NCI-H2081 (cell line): Measurements from ENCODE around the gene EIF3CL.
"Not testable (repeated sequence)": the region's sequence is repeated elsewhere in the genome, so short reads cannot be mapped to it uniquely, and the experiment has no call there.

Experiments
- DNase-seq, 2 experiments: peaks; one replicate each; lab custom pipeline; 2025; lab: John Stamatoyannopoulos, UW

Gene EIF3CL, protein sequence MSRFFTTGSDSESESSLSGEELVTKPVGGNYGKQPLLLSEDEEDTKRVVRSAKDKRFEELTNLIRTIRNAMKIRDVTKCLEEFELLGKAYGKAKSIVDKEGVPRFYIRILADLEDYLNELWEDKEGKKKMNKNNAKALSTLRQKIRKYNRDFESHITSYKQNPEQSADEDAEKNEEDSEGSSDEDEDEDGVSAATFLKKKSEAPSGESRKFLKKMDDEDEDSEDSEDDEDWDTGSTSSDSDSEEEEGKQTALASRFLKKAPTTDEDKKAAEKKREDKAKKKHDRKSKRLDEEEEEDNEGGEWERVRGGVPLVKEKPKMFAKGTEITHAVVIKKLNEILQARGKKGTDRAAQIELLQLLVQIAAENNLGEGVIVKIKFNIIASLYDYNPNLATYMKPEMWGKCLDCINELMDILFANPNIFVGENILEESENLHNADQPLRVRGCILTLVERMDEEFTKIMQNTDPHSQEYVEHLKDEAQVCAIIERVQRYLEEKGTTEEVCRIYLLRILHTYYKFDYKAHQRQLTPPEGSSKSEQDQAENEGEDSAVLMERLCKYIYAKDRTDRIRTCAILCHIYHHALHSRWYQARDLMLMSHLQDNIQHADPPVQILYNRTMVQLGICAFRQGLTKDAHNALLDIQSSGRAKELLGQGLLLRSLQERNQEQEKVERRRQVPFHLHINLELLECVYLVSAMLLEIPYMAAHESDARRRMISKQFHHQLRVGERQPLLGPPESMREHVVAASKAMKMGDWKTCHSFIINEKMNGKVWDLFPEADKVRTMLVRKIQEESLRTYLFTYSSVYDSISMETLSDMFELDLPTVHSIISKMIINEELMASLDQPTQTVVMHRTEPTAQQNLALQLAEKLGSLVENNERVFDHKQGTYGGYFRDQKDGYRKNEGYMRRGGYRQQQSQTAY

DNA sequence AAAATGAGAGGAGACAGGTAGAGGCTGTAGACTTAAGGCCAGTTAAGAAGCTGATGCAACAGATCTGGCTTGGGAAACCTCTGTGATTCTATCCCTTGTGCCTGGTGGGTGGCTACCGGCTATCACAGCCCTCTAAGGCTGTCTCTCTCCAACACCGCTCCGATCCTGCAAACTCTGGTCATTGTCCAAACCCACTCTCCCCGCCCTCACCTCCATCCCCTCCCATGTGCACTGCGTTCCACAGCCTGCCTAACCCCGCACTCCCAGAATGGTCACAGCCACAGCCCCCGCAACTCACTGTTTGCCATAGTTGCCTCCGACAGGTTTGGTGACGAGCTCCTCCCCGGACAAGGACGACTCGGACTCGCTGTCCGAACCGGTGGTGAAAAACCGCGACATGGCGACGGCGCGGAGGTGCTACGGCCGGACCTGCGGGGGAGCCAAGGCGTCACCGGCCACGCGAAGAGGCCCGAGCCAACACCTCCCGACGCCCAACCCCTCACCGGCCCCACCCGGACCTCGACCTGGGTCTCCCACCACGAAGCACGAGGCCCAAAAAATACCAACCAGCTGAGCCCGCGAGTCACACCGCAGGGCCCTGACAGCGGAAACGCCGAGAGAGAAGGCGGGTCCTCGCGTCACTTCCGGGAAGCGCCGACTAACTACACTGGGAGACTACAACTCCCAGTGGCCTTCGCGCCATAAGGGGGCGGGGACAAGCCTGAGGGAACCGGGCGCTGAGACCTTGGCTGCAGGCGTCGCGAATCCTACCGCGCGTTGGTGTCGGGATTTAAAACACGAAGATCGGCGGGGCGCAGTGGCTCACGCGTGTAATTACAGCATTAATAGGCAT, at the start of gene EIF3CL:
TSS of gene EIF3CL (minus strand) at position 622 of the 853 bp plus-strand sequence. CDS start at position 399, 223 bp downstream.
- not testable (repeated sequence) for DNase-seq

DNA sequence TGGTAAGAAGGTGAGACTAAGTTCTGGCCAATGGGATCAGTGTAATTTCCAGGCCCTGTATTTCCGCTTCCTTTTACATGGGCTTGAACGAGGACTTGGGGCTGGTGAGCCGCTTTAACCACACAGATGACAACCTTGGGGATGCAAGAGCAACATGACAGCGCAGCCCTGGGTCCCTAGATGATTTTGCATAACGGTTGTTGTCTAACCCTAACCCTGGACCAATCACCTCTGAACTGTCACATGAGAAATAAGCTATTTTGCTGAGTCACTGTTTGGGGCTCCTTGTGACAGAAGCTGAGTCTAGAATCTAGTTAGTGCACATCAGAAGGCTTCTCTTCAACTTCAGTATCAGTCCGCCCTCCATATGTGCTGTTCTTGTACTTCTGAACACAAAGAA, 43.4 kb upstream of the EIF3CL start:
- not testable (repeated sequence) for DNase-seq

DNA sequence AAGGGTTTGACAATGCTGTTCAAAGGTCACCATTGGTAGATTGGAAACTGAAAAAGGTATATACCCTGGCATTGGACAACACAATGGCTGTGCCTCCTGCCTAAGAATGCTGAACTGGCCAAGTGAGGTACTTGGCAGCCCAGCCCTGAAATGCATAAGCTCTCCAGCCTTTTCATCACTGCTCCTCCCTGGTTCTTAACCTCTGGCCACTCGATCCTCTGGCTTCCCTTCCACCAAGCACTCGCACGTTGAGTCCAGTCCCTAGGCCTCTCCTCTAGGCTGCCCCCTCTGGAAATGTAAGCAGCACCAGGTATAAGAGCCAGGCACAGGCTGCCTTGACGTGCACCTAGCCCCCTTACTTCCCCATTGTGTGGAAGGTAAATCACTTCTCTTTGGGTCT, 42.7 kb upstream of the EIF3CL start:
- DNase-seq = not testable (repeated sequence)

DNA sequence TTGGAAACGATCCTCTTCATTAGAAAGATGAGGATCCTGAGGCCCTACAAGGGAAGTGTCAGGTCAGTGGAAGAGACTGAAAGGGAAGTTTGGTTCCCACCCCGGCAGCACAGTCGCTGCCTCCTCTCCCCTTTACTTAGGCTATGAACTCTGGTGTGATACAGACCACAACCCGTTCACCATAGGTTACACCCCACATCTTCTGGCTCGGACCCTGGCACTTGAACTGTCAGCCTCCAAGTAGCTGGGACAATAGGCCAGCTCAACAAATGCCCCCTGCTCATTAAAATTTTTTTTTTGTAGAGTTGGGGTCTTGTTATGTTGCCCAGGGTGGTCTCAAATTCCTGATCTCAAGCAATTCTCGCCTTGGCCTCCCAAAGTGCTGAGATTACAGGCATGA, 40.3 kb upstream of the EIF3CL start:
- not testable (repeated sequence) for DNase-seq

DNA sequence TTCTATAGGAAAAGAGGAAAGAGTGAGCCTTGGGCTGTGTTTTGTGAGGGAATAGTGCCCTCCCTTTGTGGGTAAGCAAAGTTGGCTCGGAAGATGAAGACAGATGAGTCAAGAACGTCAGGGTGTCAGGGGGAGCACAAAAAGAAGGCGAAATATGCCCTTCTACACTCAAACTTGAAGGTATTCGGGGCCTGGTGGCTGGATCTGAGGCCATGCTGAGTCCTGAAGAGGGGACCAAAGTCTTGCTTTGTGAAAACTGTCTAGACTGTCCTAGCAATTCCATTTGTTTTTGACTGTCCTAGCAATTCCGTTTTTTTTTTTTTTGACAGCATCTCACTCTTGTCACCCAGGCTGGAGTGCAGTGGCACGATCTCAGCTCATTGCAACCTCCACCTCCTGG, 35.3 kb upstream of the EIF3CL start:
- DNase-seq = not testable (repeated sequence)

DNA sequence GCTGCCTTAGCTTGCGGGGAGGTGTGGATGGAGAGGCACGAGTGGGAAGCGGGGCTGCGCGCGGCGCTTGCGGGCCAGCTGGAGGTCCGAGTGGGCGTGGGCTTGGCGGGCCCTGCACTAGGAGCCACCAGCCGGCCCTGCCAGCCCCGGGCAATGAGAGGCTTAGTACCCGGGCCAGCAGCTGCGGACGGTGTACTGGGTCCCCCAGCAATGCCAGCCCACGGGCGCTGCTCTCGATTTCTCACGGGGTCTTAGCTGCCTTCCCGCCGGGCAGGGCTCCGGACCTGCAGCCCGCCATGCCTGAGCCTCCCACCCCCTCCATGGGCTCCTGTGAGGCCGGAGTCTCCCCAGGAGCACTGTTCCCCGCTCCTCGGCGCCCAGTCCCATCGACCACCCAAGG, 31.7 kb upstream of the EIF3CL start:
- DNase-seq = not testable (repeated sequence)

DNA sequence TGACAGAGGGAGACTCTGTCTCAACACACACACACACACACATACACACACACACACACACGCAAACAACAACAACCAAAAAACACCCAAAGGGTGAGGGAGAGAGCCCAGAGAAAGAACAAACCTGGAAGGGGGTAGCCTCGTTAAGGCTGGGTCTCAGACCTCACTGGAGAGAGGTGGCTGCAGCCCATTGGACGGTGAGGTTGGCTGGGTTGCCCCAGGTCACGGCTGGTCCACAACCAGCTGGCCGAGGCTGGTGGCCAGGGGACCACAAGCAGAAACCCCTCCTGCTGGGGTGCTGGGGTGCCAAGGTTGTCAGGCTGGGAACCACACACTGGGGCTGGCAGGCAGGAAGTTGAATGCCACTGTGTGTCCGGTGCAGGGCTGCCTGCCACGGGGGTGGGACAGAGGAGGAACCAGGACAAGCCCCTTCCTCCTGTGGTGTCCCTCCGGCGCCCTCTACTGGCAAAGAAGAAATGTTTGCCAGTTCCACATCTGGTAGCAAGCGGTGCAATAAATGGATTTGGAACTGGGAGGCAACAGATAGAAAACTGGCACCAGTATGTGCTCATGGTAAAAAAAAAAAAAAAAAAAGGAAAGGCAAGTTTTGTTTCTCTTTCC, 22.5 kb upstream of the EIF3CL start:
- not testable (repeated sequence) for DNase-seq

DNA sequence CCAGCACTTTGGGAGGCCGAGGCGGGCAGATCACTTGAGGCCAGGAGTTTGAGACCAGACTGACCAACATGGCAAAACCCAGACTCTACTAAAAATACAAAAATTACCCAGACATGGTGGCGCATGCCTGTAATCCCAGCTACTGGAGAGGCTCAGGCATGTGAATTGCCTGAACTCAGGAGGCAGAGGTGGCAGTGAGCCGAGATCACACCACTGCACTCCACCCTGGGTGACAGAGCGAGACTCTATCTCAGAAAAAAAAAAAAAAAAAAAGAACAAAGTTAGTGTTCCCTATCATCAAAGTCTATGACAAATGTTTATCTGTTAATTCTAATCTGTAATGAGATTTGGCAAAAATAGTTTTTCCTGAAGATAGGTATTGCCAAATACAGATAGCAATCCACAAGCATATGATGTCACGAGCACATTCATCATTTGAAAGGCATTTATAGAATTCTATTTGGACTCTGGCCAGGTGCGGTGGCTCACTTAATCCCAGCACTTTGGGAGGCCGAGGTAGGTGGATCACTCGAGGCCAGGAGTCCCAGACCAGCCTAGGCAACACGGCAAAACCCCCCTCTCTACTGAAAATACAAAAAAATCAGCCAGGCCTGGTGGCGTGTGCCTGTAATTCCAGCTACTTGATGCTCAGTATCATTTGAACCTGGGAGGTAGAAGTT, 17.6 kb upstream of the EIF3CL start:
- DNase-seq = not testable (repeated sequence)

DNA sequence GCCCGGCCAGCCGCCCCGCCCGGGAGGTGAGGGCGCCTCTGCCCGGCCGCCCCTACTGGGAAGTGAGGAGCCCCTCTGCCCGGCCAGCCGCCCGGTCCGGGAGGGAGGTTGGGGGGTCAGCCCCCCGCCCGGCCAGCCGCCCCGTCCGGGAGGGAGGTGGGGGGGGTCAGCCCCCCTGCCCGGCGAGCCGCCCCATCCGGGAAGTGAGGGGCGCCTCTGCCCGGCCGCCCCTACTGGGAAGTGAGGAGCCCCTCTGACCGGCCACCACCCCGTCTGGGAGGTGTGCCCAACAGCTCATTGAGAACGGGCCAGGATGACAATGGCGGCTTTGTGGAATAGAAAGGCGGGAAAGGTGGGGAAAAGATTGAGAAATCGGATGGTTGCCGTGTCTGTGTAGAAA, 13.4 kb upstream of the EIF3CL start:
- DNase-seq = not testable (repeated sequence)

DNA sequence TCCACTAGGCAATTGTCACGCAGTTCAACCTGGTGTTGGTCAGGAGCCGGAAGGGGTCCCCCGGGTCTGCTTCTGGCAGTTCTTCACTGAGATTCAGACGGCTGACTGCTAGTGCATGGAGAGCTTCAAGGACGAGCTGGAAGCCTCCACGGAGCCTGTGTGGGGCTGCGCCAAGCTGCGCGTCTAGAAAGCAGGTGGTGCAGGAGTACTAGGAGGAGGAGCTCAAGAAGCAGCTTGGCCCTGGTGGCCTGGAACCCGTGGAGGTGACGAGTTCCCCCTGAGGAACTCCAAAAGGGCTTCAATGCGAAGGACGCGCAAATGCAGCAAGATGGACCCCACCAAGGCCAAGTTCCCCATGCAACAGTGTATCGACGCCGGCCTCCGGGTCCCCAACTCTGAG, 10.9 kb upstream of the EIF3CL start:
- not testable (repeated sequence) for DNase-seq

DNA sequence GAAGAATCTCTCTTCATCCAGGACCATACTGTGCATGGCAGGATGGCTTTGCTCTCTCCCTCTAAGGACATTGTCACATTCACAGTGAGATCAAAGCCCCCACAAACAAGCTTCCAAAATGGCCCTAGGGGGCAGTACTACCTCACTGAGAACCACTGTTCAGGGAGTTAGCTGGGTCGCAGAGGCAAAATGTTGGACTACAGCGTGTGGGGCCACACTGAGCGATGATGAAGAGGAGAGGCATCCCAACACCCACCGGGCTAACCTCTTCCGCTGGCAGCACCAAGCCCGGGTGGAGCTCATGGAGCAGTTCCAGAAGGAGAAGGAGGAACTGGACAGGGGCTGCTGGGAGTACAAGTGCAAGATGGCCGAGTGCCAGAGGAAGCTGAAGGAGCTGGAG, 9.9 kb upstream of the EIF3CL start:
- DNase-seq = not testable (repeated sequence)

DNA sequence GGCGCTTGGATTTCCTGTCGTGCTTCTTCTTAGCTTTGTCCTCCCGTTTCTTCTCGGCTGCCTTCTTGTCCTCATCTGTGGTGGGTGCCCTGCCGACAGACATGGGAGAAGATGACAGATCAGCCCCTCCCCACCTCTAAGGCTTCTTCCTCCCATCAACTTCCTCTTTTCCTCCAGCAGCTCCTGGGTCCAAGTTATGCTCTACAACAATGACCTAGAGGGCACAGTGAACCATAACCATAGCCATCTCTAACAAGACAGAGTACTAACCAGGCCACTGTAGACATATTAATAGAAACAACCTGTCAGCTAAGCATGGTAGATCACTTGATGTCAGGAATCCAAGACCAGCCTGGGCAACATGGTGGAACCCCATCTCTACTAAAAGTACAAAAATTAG, 11.6 kb downstream of the EIF3CL start:
- not testable (repeated sequence) for DNase-seq

DNA sequence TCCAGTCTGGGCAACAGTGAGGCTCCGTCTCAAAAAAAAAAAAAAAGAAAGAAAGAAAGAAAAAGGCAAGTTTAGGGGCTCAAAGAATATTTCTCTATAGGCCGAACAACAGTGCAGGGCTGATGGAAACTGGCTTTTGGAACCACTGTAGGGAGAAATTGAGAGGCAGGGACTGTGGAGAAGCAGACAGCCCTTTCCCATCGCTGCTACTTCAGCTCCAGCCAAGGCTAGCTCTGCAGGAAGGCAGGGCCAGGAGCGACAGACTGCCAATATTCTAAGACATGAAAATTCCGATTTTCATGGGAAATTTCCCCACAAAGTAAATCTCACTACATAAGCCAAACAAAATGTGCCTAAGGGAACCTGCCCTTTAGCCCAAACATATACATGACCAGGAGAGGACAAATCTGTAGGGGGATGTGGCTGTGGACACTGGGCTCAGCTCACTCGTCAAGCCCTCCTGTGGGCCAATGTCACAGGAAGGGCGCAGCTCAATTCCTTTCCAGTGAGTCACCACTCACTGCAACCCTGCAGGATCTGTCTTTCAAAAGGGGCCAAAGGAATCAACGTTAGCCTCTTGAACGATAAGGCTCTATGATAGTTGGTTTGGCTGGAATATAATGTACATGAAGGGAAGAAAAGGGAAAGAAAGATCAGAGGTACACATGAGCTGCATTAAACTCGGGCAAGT, 21.3 kb downstream of the EIF3CL start:
- not testable (repeated sequence) for DNase-seq

DNA sequence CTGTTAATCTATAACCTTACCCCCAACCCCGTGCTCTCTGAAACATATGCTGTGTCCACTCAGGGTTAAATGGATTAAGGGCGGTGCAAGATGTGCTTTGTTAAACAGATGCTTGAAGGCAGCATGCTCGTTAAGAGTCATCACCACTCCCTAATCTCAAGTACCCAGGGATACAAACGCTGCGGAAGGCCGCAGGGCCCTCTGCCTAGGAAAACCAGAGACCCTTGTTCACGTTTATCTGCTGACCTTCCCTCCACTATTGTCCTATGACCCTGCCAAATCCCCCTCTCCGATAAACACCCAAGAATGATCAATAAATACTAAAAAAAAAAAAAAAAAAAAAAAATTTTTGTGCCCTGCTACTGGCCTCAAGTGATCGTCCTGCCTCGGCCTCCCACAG, 25.8 kb downstream of the EIF3CL start:
- not testable (repeated sequence) for DNase-seq

DNA sequence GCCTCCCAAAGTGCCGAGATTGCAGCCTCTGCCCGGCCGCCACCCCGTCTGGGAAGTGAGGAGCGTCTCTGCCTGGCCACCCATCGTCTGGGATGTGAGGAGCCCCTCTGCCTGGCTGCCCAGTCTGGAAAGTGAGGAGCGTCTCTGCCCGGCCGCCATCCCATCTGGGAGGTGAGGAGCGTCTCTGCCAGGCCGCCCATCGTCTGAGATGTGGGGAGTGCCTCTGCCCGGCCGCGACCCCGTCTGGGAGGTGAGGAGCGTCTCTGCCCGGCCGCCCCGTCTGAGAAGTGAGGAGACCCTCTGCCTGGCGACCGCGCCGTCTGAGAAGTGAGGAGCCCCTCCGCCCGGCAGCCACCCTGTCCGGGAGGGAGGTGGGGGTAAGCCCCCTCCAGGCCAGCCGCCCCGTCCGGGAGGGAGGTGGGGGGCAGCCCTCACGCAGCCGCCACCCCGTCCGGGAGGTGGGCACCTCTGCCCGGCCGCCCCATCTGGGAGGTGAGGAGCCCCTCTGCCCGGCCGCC, 26.5 kb downstream of the EIF3CL start:
- not testable (repeated sequence) for DNase-seq

DNA sequence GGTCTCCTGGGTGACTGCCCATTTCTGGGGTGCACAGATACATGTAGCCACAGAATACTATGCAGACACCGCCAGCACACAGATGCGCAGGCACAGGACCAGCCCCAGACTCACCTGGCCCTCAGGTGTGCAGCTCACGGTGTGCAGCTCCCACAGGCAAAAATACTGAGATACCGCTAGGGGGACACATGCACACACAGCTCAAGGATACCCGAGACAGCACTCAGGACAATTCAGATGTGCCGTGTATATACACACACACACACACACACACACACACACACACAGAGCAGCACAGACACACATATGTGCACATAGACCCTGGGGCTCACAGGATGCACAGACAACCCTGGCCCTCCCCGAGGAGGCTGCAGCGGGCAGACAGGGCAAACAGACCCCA, 28.5 kb downstream of the EIF3CL start:
- DNase-seq = not testable (repeated sequence)

DNA sequence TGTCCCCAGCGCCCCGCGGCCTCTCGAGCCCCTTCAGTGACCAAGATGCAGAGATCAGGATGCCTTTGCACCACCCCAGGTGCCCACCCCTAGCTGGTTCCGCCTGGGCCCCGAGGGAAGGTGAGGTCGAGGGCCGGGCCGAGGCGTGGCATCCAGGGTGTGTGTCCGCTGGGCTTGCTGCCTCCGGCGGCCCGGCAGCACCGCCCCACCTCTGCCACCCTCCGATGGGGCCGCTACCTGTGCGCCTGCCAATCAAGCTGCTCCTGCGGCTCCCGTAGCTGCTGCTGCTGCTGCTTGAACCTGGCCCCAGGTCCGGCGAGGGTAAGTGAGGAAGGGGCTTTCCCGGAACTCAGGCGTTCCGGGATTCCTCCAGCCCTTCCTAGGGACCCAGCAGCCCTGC, 29.4 kb downstream of the EIF3CL start:
- DNase-seq = not testable (repeated sequence)

DNA sequence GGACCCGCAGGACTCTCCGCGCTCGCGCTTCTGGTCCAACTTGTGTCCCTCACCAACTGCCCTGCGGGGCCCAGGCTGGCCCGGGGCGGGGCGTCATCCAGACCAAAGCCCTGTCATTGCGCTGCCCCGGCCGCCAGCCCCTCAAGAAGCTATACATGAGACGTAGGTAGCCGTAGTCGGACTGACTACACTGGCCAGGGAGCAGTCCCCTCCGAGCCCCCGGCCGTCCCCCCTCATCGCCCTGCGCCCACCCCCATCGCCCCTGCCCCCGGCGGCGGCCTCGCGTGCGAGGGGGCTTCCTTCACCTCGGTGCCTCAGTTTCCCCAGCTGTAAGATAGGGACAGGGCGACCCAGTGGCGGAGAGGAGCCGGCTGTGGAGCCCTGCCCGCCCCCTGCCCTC, 35.7 kb downstream of the EIF3CL start:
- DNase-seq = not testable (repeated sequence)

DNA sequence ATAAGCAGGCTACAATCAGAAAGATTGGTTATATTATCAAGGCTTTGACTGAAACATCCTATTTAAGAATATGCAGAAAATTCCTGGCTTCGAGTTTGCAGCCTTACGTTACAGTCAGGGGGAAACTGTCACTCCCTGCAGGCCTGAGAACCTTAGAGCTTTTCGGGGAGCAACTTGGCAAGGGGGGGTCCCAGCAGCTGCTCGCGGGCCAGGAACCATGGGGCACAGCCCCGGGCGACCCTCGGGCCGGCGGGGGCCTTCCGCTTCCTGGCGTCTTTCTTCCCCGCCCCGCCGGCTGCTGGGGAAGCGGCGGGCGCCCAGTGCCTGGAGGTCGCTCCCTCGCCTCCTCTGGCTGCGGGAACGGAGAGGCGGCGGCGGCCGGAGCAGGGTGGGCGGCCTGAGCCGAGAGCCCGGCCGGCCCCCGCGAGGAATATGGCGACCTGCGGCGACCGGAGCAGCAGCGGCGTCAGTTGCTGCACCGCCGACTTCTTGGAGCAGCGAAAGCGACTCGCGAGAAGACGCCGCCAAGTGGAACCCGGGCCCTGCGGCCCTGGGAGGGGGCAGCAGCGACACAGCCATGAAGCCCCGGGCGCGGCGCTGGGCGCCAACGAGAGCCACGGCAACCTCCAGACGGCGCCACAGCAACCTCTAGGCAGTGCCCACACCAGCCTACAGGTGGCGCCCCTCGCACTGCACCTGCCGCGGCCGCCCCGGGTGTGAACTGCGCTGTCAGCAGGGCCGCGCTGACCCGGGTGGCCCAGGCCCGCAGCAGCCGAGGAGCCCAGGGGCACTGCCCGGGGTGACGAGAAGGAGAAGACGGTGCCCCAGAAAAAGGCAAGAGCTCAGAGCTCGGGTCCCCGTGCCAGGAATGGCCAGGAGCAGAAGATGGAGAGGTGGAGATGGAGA, 39.1 kb downstream of the EIF3CL start:
- DNase-seq = not testable (repeated sequence)
